GM19351 (cell line): Measurements from ENCODE around the gene SLAIN2.
A peak's percentile ranks its signal among the peaks of the same experiment; 100 is the strongest.

Experiments used
- ATAC-seq: cut with Tn5 transposase; IDR thresholded peaks from one replicate; pipeline ENCODE4 v1.9.1; 2021; ENCODE audit warnings: mild to moderate bottlenecking, moderate library complexity; ENCODE audit not compliant: unreplicated experiment

Gene SLAIN2

DNA sequence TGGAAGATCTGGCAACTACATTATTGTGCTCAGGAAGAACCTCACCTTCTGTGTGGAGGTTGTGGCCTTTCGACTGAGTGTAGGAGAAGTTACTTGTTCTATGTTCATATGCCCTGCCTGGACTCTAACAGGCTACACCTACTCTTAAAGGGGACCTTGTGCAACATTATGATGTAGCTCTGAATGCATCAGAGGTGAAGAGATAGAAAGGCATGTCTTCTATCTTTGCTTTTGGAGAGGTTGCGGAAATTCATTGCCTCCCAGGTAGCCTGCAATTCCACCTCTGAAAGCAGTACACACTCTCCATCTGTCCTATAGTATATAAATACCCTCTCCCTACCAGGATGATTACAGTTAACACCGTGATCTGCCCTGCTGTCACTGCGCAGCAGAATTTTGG, 7.1 kb upstream of the SLAIN2 start:
- ATAC-seq = no peak

DNA sequence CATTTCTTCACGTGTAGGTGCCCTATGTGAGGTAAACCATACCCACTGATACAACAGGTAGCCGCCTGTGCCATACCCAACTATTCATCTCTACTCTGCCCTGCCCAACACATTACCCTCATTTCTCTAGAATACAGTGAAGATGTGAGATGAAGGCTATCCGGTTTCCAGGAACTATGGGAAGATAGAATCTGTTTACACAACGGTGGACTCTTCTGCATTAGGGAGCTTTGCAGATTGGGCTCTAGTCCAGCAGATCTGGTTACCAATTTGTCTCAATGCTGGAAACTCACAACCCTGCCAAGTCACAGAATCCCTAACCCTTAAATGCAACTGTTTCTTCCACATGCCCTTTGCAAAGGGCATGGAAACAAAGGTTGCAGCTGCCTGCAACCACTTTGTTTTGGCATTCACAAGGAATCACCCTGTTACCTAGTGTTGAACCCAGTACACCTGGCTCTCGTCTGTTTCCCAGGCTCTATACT, 6.4 kb upstream of the SLAIN2 start:
- ATAC-seq = no peak

DNA sequence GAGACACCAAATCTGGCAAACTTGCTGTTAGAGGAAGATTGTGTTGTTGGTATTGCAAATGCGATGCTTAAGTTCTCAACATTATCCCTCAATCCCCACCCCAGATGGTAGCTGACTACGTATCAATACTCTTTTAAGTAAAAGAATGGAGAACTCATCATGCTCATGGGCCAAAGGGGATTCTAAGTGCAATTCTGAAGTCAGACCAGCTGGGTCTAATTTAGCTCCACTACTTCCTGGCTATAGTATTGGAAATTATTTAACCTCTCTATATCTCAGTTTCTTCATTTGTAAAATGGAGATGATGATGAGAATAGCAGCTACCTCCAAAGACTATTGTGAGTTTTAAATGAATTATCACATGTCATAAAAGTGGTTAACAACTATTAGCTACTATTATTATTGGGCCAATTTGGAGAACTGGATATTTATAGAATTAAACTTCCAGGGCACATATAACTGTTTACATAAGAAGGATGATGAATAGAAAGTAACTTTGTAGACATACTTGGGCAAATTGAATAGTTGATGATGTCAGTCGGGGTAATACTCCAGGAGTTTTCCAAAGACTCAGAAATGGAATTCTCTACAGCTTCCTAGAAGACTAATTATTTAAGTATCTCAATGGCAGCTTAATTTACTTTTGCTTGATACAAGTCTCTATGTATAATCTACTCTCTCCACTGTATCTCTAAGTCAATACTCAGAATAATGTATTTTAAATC, 5.0 kb upstream of the SLAIN2 start:
- no peak for ATAC-seq

DNA sequence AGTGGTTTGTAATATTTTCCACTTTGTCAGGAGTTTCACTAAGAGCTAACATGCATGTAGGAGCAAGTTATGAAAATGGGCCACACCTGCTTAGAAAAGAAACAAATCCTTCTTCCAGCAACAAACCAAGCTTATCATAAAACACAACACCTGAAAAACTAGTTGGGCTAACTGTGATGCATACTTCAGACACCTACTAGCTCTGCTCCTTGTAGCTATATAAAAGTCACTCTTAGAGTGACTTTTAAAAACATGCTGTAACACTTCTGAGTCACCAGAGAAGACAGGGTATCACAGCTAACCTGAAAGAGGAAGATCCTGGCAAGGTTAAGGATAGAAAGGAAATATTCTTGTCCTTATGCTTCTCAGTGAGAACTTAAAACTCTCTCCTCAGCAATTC, 3.6 kb upstream of the SLAIN2 start:
- ATAC-seq = no peak

DNA sequence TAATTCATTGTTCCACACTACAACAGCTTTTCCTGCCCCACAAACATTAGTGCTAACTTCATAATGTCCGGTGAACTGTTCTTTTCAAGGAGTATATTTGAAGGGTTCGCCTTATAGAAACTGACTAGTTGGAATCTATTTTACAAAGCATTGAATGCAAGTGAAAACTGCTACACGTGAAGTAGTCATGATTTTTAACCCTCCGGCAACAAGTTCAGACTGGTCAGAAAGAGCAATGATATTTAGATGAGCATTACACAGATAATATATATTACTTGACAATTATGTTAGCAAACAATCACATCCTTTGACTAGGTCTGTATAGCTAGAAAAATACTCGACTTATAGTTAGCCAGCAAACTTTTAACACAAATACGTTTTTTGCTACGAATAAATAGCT, 1.7 kb upstream of the SLAIN2 start:
- ATAC-seq = no peak

DNA sequence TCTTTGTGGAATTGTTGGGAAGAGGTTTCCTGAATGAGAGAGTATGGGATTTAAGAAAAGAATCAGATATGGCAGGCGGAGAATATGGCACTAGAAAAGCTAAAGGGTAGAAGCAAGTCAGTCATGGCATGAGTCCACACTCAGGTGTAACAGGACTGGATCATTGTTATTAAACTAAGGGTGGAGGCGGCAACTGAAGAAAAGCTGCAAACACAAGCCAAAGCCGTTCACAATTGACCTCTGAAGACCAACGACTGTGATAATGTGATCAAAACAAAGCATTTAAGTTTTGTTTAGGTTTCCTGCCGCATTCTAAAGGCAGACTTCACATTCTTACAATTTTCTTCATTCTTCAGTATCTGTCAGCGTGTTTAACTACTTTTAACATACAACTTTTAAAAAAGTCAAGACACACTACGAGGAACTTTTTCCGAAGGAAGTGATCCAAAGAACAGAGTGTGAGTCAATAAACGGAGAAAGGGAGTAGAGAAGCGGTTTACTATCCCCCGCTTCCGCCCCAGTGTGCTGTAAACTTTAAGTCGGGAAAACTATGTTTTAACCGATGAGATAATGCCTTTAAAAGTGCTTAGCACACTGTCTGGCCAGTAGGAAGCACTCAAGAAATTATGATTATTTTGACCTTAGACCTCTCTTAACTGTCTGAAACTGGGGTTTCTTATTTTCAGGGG, 909 bp upstream of the SLAIN2 start:
- no peak for ATAC-seq

DNA sequence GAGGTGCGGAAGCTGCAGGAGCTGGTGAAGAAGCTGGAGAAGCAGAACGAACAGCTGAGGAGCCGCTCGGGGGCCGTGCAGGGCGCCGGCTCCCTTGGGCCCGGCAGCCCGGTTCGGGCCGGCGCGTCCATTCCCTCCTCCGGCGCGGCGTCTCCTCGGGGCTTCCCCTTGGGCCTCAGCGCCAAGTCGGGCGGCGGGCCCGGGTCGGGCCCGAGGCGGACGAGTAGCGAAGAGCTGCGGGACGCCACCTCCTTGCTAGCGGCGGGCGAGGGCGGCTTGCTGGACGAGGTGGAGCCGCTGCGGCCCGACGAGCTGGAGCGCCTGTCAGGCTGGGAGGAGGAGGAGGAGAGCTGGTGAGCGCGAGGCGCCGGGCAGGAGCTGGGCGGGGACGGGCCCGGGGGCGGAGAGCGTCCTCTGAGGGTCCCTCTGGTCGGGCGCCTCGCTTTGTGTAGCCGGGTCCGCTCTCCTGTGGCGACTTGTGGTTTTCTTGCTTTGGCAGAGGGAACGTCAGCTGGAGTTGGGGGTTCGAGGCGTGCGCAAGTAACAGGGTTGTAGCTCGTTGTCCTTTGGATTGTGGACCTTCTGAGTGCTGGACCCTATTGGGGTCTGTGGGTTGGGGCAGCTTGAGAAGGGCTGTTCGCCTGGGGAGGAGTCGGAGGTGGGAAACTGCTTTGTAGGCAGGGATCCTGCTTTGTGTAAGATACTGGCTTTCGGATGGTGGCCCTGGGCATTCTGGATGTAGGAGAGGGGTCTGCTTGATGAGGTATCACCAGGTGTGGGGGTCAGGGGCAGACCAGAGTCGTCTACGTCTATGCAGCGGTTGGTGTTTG, 662 bp downstream of the SLAIN2 start:
- ATAC-seq = peak; percentile 16

DNA sequence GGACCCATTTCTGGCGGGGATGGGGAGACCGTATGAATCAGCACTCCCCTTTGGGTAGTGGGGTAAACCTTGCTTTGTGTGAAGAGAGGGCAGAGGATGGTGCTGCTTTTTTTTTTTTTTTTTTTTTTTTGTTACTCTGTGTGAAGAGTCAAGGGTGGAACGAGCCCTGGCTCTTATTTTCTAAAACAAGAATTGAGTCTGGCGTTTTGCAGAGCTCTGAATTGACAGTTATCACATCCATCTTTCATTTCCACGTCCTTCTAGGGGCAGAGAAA, 1.2 kb downstream of the SLAIN2 start:
- ATAC-seq = no peak

DNA sequence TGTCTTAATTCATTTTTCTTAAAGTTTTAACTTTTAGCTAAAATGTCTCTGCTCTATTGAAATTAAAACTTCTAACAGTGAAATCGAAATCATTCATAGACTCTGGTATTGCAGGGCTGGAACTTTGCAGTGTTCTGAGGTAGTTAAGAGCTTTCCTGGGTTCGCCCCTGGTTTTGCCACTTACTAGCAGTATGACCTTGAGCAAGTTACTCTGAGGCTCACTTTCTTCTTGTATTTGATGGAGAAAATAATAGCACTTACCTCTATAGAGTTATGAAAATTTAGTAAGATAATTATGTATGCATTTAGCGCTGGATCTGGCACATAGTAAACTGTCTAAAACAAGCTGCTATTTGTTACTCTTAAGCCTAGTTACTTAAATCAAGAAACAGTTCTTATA, 1.7 kb downstream of the SLAIN2 start:
- ATAC-seq = no peak

DNA sequence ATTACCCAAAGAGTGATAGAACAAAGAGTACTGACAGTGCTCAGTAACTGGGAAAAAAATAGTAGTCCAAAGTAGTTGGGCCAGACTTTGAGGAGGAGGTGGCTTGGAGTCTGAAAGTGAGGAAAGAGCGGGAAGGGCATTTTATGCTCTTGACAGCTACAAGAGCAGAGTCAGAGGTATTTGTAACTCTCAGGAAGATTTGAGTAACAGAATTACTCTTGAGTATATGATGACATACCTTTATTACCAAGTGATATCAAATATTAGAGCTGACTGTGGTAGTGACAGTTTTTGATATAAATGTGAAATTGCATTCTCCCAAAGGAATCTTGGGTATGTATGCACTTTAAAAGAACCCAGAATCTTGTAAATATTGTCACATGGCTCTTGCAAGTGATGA, 2.2 kb downstream of the SLAIN2 start:
- no peak for ATAC-seq

DNA sequence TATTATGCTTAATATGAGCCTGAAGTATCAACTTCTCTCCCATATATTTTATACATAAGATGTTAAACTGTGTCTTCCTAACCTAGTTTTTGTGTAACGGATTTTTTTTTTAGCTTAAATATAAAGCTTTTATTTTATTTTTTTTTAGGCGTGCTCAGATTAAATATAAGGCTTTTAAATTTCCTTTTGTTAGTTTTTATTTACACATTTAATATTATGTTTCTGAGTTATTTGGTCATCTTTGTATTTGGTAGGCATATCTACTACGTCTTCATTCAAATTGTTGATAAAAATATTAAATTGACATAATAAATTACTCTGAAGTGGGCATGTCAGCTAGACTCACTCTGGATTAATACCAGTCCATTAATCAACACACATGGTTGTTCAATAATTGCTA, 4.2 kb downstream of the SLAIN2 start:
- no peak for ATAC-seq

DNA sequence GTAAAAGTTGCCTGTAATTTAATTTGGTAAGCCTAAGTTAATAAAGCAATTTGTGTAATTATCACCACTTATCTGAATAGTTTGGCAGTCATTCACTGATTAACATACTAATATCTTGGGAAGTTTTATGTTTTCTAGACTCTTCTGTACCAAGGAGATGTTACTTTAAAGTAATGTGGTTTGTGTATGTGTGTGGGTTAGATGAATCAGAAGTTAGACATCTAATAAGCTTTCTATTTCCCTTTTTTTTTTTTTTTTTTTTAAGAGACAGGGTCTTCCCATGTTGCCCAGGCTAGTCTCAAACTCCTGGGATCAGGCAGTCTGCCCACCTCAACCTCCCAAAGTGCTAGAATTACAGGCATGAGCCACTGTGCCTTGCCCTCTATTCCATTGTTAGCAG, 5.3 kb downstream of the SLAIN2 start:
- no peak for ATAC-seq

DNA sequence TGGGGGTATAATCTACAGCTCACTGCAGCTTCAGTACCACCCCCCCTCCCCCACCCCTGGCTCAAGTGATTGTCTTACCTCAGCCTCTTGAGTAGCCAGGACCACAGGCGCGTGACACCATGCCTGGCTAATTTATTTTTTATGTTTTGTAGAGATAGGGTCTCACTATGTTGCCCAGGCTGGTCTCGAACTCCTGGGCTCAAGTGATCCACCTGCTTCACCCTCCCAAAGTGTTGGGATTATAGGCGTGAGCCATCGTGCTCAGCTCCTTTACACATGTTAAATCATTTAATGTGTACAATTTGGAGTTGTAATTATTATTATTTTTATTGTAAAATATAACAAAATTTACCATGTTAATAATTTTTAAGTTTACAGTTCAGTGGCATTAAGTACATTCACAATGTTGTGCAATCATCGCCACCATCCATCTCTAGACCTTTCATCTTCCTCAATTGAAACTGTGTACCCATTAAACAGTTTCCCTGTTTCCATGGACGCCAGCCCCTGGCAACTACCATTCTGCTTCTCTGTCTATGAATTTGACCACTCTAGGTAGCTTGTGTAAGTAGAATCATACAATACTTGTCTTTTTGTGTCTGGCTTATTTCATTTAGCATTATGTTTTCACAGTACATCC, 6.1 kb downstream of the SLAIN2 start:
- no peak for ATAC-seq

DNA sequence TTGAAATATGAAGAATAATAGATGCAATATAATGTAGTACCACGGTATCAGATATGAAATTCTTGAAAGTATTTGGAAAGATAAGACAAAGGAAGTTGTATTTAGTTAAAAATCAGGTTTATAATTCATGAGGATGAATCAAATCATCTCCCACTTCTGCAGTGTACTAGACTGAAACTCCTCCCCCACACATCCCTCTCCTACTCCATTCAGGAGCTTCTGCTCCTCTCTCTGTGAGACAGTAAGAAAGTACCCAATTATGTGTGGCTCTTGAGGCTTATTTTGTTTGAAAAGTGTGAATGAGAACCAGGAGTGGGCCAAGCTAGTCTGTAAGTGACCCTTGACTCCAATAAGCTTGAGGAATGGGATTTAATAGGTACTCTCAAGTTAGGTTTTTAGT, 9.5 kb downstream of the SLAIN2 start:
- ATAC-seq = no peak

DNA sequence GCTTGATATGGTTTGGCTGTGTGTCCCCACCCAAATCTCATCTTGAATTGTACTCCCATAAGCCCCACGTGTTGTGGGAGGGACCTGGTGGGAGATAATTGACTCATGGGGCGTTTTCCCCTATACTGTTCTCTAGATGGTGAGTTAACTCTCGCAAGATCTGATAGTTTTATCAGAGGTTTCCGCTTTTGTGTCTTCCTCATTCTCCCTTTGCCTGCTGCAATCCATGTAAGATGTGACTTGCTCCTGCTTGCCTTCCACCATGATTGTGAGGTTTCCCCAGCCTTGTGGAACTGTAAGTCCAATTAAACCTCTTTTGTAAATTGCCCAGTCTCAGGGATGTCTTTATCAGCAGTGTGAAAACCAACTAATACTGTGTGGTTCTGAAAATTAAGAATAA, 11.5 kb downstream of the SLAIN2 start:
- no peak for ATAC-seq

DNA sequence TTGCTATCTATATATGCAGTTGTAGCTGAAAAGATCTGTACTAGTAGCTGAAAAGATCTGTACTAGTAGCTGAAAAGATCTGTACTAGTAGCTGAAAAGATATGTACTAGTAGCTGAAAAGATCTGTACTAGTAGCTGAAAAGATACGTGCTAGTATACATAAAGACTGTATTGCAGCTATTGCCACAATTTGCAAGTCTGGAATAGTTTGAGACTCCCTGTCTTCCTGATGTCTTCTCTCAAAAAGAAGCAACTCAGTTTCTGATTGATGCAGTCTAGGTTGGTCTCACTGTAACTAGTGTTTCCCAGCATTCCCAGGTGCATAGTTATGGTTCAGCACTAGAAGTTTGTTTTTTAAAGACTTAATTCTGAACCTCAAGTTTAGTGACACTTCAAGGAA, 15.0 kb downstream of the SLAIN2 start:
- ATAC-seq = no peak

DNA sequence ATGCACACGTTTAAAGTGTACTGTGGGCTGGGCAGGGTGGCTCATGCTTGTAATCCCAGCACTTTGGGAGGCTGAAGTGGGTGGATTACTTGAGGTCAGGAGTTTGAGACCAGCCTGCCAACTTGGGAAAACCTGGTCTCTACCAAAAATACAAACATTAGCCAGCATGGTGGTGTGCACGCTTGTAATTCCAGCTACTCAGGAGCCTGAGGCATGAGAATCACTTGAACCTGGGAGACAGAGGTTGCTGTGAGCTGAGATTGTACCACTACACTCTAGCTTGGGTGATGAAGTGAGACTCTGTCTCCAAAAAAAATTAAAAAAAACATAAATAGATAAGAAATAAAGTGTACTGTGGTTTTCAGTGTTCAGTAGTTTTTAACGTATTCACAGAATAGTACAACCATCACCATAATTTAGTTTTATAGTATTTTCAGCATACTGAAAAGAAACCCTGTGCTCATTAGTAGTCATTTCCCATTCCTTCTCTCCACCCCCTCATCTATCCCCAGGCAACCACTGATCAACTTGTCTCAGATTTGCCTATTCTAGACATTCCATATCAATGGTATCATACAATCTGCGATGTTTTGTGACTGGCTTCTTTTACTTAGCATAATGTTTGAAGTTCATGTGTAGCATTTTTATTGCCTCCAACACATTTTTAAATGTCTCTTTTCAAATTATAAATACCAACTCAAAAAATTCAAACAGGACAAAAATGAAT, 19.1 kb downstream of the SLAIN2 start:
- ATAC-seq = no peak

DNA sequence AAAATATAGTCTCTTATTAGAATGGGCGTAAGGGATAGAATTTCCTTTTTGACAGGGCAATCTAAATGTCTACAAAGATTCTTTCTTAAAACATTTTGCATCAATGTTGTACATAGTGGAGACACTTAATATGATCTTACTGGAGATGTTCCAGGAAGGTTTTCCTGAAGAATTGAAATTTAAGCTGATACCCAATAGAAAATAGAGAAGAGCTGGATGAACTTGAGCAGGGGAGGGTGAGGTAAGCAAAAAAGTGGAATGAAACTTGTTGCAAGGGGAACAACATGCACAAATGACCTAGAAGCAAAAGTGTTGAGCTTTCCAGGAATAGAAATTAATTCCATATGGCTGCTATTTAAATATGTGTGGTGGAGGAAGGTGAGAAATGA, 19.7 kb downstream of the SLAIN2 start:
- no peak for ATAC-seq

DNA sequence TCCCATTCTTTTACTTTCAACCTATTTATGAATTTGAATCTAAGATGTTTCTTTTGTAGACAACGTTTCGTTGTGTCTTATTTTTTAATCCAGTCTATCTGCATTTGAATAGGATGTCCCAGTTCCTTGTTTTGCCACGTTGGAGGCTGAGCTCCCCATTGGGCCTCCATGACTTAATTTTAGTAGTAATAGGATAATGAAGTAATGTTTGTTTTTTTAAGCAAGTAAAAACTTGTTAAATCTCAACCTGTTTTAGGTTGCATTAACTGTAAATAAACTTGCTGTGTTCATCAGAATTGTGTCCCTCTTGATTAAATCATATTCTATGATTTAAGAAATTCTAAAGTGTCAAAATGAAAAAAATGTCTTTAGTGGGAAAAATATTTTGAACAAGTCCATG, 25.3 kb downstream of the SLAIN2 start:
- ATAC-seq = no peak

DNA sequence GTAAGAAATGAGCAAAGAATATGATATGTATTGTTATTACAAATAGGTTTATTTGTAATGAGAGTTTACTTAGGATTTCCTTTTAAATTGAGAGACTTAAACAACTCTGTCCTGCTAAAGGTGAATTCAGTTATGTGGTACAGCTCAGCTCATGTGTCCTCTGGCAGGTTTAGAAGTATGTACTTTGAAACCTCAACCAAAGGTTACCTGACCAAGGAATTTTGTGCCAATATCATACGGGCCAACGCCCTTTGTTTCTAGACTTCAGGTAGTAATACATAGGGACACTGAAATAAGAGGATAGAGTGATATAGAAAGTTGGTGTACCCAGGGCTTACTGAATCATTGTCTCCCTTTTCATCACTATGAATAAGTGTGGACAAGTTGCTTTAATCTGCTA, 25.7 kb downstream of the SLAIN2 start:
- no peak for ATAC-seq

DNA sequence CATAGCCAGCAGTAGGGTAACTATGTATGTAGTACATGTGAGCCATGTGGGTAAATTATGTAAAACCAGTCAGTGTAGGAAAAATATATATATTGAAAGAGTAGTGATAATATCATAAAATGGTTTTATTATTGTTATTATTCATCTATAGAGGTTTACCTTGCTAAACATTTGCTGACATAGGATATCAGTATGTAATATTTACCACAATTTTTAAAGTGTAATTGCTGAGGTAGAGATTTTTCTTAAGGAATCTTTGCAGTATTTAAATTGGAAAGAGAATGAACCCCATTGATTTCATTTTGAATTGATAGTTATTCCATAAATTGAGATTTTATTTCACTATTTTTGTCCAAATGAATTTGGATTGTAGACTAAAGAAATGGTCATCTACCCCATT, 27.1 kb downstream of the SLAIN2 start:
- ATAC-seq = no peak
